WTC11 (cell line): Measurements from ENCODE around the gene C2orf92. TPM values are rescaled to one million over a fixed set of nuclear protein-coding genes. Genes with fewer than 3 reads are reported as not detected.

Experiments
- ATAC-seq: fragments of 200-7000 bp; cut with Tn5 transposase; 2 replicates; pipeline ENCODE4 v1.10.0; 2021; ENCODE audit warnings: mild to moderate bottlenecking, moderate library complexity
- CTCF ChIA-PET: fragments of 300-600 bp; sonication (Branson Sonifier 250); formaldehyde crosslinking; loops from one replicate; lab custom pipeline; 2021; ENCODE audit warnings: antibody characterized with exemption; lab: Charles Lee
- POLR2A ChIA-PET: fragments of 350-600 bp; sonication (Branson Sonifier 250); formaldehyde crosslinking; loops from one replicate; lab custom pipeline; 2021; ENCODE audit warnings: antibody characterized with exemption; lab: Charles Lee
- DNase-seq: peaks from one replicate; pipeline ENCODE4 v3.0.0; 2021; ENCODE audit warnings: low spot score
- H3K27ac Mint-ChIP-seq: 2 replicates; pipeline ENCODE4 v1.8.0; 2021; ENCODE audit warnings: mixed read lengths
- H3K27me3 Mint-ChIP-seq: 2 replicates; pipeline ENCODE4 v1.8.0; 2021; ENCODE audit warnings: low read depth, mild to moderate bottlenecking, moderate library complexity, mixed read lengths
- H3K36me3 Mint-ChIP-seq: 2 replicates; pipeline ENCODE4 v1.8.0; 2021; ENCODE audit warnings: mixed read lengths
- H3K4me1 Mint-ChIP-seq: 2 replicates; pipeline ENCODE4 v1.8.0; 2022; ENCODE audit warnings: mixed read lengths
- H3K4me3 Mint-ChIP-seq: 2 replicates; pipeline ENCODE4 v1.8.0; 2021; ENCODE audit warnings: mild to moderate bottlenecking, moderate library complexity, mixed read lengths
- H3K9me3 Mint-ChIP-seq: 2 replicates; pipeline ENCODE4 v1.8.0; 2021; ENCODE audit warnings: mixed read lengths
- ARID4B ChIP-seq: sonication (generic); formaldehyde crosslinking; IDR thresholded peaks from 2 replicates; pipeline ENCODE4 v1.8.0; 2023; ENCODE audit warnings: missing genetic modification reagents, mild to moderate bottlenecking, borderline replicate concordance
- E2F4 ChIP-seq: sonication (generic); formaldehyde crosslinking; IDR thresholded peaks from 2 replicates; pipeline ENCODE4 v1.8.1; 2022; ENCODE audit warnings: low read depth, mild to moderate bottlenecking, moderate library complexity, missing genetic modification reagents, borderline replicate concordance
- EMX1 ChIP-seq: fragments of 250-450 bp; sonication (Bioruptor Pico); IDR thresholded peaks from 2 replicates; pipeline ENCODE4 v1.8.0; 2021; ENCODE audit warnings: mild to moderate bottlenecking
- ETV6 ChIP-seq: sonication (generic); formaldehyde crosslinking; IDR thresholded peaks from 2 replicates; pipeline ENCODE4 v1.8.1; 2022; ENCODE audit warnings: mild to moderate bottlenecking, missing genetic modification reagents
- GTF2I ChIP-seq: fragments of 250-450 bp; sonication (Bioruptor Pico); conservative IDR thresholded peaks from 2 replicates; pipeline ENCODE4 v1.4.0; 2021; ENCODE audit warnings: mild to moderate bottlenecking
- JAZF1 ChIP-seq: fragments of 250-450 bp; sonication (Bioruptor Pico); IDR thresholded peaks from 2 replicates; pipeline ENCODE4 v1.9.0; 2021; ENCODE audit warnings: moderate library complexity, mild to moderate bottlenecking, inconsistent platforms
- MYBL2 ChIP-seq: sonication (generic); formaldehyde crosslinking; IDR thresholded peaks from 2 replicates; pipeline ENCODE4 v1.8.1; 2023; ENCODE audit warnings: mild to moderate bottlenecking, moderate library complexity, missing genetic modification reagents
- SMAD3 ChIP-seq: sonication (generic); formaldehyde crosslinking; IDR thresholded peaks from 2 replicates; pipeline ENCODE4 v1.8.0; 2022; ENCODE audit warnings: missing genetic modification reagents, mild to moderate bottlenecking, borderline replicate concordance
- ZNF263 ChIP-seq: sonication (generic); formaldehyde crosslinking; IDR thresholded peaks from 2 replicates; pipeline ENCODE4 v1.8.1; 2022; ENCODE audit warnings: low read depth, mild to moderate bottlenecking, moderate library complexity, missing genetic modification reagents
- ZNF281 ChIP-seq: sonication (generic); formaldehyde crosslinking; IDR thresholded peaks from 2 replicates; pipeline ENCODE4 v1.8.0; 2023; ENCODE audit warnings: mild to moderate bottlenecking, missing genetic modification reagents
- ZNF317 ChIP-seq: sonication (generic); formaldehyde crosslinking; IDR thresholded peaks from 2 replicates; pipeline ENCODE4 v1.8.1; 2023; ENCODE audit warnings: low read depth, mild to moderate bottlenecking, moderate library complexity, missing genetic modification reagents, borderline replicate concordance
- ZNF396 ChIP-seq: fragments of 250-450 bp; sonication (Bioruptor Pico); IDR thresholded peaks from 2 replicates; pipeline ENCODE4 v1.8.0; 2021; ENCODE audit warnings: mild to moderate bottlenecking, moderate library complexity, borderline replicate concordance
- total RNA-seq: library from RNA; stranded (reverse); gene quantifications from 3 replicates; pipeline ENCODE4 v1.2.3, GENCODE V29; 2021
- TF ChIP-seq, protein P1 (sequence below): sonication (generic); formaldehyde crosslinking; IDR thresholded peaks from 2 replicates; pipeline ENCODE4 v1.8.1; 2022; ENCODE audit warnings: mild to moderate bottlenecking, missing genetic modification reagents, moderate library complexity, borderline replicate concordance
- TF ChIP-seq, protein P2 (sequence below): sonication (generic); formaldehyde crosslinking; IDR thresholded peaks from 2 replicates; pipeline ENCODE4 v1.8.1; 2022; ENCODE audit warnings: mild to moderate bottlenecking, moderate library complexity, missing genetic modification reagents
- TF ChIP-seq, protein P3 (sequence below): sonication (generic); formaldehyde crosslinking; IDR thresholded peaks from 2 replicates; pipeline ENCODE4 v1.8.0; 2023; ENCODE audit warnings: missing genetic modification reagents
- TF ChIP-seq, protein P4 (sequence below): fragments of 200-600 bp; IDR thresholded peaks from 2 replicates; pipeline ENCODE4 v1.8.0; 2022; ENCODE audit warnings: antibody characterized with exemption

C2orf92 gene
- total RNA-seq, 1 experiment from 2014 or later: 5.2 TPM

GRCh38 chr2:97704989-97705388 is 35.5 kb downstream of the C2orf92 start (continued):
- TF ChIP-seq ARID4B (CRISPR knock-in tag): no peak
- TF ChIP-seq, all 79 proteins: peak for 0

DNA sequence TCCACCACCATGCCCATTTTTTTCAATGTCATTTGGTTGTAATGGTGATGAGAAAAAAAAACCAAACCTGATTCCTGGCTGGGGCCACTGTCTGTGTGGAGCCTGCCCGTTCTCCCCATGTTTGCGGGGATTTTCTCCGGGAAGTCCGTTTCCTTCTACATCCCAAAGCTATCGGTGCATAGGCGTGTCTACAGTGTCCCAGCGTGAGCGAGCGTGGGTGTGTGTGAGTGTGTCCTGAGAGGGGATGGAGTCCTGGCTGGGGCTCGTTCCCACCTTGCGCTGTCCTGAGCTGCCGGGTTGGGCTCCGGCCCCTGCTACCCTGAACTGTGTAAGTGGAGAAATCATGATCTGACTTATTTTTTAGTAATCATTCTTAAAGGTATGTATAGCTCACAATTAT is 36.6 kb downstream of the C2orf92 start:
- Mint-ChIP-seq H3K36me3 (0 out of 2 replicates have a peak, but pooled peaks cover 2% of the 10 kb centered on the region), H3K27me3 (peaks cover 4% of the 10 kb centered on the region; the same call in 1 of the 2 replicates), H3K9me3 (peaks cover 3% of the 10 kb centered on the region; the same call in 1 of the 2 replicates), H3K4me3 (no peak overlapping the region)
- POLR2A ChIA-PET: no interaction called here
- TF ChIP-seq MYBL2 (CRISPR knock-in tag): no peak
- no peak for TF ChIP-seq ZNF263 (CRISPR knock-in tag)
- TF ChIP-seq GTF2I (CRISPR knock-in tag): no peak
- TF ChIP-seq E2F4: no peak
- TF ChIP-seq, all 79 proteins: peak for 0
- DNase-seq (no peak), ATAC-seq (no peak)
- CTCF ChIA-PET: interaction anchor here (1.1 to 1.4 kb wide), 3 partner anchors 9 to 56 kb away, joined by 3 to 6 read pairs (median 4); no protein-coding TSS in a partner anchor
- Mint-ChIP-seq H3K27ac (no peak overlapping the region), H3K4me1 (peaks cover 10% of the 10 kb centered on the region)

GRCh38 chr2:97706708-97707345 is 37.3 kb downstream of the C2orf92 start:
- 0 out of 2 replicates have a peak, but pooled peaks cover 2% of the 10 kb centered on the region for H3K36me3 Mint-ChIP-seq
- H3K4me3 Mint-ChIP-seq: no peak overlapping the region
- H3K27me3 Mint-ChIP-seq: peaks cover 4% of the 10 kb centered on the region; the same call in 1 of the 2 replicates
- DNase-seq: no peak
- no peak for ATAC-seq
- CTCF ChIA-PET: interaction anchor here (0.6 to 9.2 kb wide), 7 partner anchors 8 to 116 kb away, joined by 3 to 124 read pairs (median 6); no protein-coding TSS in a partner anchor
- peaks cover 3% of the 10 kb centered on the region; the same call in 1 of the 2 replicates for H3K9me3 Mint-ChIP-seq
- H3K4me1 Mint-ChIP-seq: peaks cover 10% of the 10 kb centered on the region
- POLR2A ChIA-PET: interaction anchor here (0.5 to 0.6 kb wide), 2 partner anchors 17 to 28 kb away, joined by 3 read pairs; no protein-coding TSS in a partner anchor
- no peak overlapping the region for H3K27ac Mint-ChIP-seq
- TF ChIP-seq, protein P1, sequence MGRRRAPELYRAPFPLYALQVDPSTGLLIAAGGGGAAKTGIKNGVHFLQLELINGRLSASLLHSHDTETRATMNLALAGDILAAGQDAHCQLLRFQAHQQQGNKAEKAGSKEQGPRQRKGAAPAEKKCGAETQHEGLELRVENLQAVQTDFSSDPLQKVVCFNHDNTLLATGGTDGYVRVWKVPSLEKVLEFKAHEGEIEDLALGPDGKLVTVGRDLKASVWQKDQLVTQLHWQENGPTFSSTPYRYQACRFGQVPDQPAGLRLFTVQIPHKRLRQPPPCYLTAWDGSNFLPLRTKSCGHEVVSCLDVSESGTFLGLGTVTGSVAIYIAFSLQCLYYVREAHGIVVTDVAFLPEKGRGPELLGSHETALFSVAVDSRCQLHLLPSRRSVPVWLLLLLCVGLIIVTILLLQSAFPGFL (CRISPR knock-in tag): no peak
- TF ChIP-seq EMX1 (CRISPR knock-in tag) (no peak), ZNF317 (CRISPR knock-in tag) (no peak), GTF2I (CRISPR knock-in tag) (no peak), ZNF281 (no peak), SMAD3 (CRISPR knock-in tag) (no peak), ZNF396 (no peak), JAZF1 (CRISPR knock-in tag) (no peak), ETV6 (CRISPR knock-in tag) (no peak)
- TF ChIP-seq, protein P2, sequence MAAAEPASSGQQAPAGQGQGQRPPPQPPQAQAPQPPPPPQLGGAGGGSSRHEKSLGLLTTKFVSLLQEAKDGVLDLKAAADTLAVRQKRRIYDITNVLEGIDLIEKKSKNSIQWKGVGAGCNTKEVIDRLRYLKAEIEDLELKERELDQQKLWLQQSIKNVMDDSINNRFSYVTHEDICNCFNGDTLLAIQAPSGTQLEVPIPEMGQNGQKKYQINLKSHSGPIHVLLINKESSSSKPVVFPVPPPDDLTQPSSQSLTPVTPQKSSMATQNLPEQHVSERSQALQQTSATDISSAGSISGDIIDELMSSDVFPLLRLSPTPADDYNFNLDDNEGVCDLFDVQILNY (CRISPR knock-in tag): no peak
- TF ChIP-seq, protein P3, sequence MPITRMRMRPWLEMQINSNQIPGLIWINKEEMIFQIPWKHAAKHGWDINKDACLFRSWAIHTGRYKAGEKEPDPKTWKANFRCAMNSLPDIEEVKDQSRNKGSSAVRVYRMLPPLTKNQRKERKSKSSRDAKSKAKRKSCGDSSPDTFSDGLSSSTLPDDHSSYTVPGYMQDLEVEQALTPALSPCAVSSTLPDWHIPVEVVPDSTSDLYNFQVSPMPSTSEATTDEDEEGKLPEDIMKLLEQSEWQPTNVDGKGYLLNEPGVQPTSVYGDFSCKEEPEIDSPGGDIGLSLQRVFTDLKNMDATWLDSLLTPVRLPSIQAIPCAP (CRISPR knock-in tag): no peak
- TF ChIP-seq, protein P4, sequence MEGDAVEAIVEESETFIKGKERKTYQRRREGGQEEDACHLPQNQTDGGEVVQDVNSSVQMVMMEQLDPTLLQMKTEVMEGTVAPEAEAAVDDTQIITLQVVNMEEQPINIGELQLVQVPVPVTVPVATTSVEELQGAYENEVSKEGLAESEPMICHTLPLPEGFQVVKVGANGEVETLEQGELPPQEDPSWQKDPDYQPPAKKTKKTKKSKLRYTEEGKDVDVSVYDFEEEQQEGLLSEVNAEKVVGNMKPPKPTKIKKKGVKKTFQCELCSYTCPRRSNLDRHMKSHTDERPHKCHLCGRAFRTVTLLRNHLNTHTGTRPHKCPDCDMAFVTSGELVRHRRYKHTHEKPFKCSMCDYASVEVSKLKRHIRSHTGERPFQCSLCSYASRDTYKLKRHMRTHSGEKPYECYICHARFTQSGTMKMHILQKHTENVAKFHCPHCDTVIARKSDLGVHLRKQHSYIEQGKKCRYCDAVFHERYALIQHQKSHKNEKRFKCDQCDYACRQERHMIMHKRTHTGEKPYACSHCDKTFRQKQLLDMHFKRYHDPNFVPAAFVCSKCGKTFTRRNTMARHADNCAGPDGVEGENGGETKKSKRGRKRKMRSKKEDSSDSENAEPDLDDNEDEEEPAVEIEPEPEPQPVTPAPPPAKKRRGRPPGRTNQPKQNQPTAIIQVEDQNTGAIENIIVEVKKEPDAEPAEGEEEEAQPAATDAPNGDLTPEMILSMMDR: no peak
- TF ChIP-seq, all 79 proteins: peak for 0
